WTC11 (cell line): ENCODE results near the gene TMEM17.

Experiments
- CTCF ChIP-seq: fragments of 200-600 bp; IDR thresholded peaks from 2 replicates; pipeline ENCODE4 v1.8.0; 2022; ENCODE audit warnings: antibody characterized with exemption
- EMX1 ChIP-seq: fragments of 250-450 bp; sonication (Bioruptor Pico); IDR thresholded peaks from 2 replicates; pipeline ENCODE4 v1.8.0; 2021; ENCODE audit warnings: mild to moderate bottlenecking
- PRDM15 ChIP-seq: sonication (generic); formaldehyde crosslinking; IDR thresholded peaks from 2 replicates; pipeline ENCODE4 v1.8.0; 2022; ENCODE audit warnings: missing genetic modification reagents
- SMAD4 ChIP-seq: sonication (generic); formaldehyde crosslinking; IDR thresholded peaks from 2 replicates; pipeline ENCODE4 v1.8.0; 2022; ENCODE audit warnings: mild to moderate bottlenecking, missing genetic modification reagents
- ZNF423 ChIP-seq: fragments of 250-450 bp; sonication (Bioruptor Pico); IDR thresholded peaks from 2 replicates; pipeline ENCODE4 v2.1.2; 2022; ENCODE audit warnings: mild to moderate bottlenecking, moderate library complexity

GRCh38 chr2:62511636-62512035 lies 5.6 kb upstream of the TMEM17 start:
- TF ChIP-seq CTCF (no peak), SMAD4 (CRISPR knock-in tag) (no peak), PRDM15 (CRISPR knock-in tag) (no peak), EMX1 (CRISPR knock-in tag) (no peak), ZNF423 (no peak)
